Central memory CD4-positive, alpha-beta T cell (primary cell): ENCODE results near the gene CSPG5.

ENCODE experiments used
- DNase-seq: peaks from one replicate; pipeline ENCODE4 v3.0.0; 2022

The CSPG5 gene

DNA sequence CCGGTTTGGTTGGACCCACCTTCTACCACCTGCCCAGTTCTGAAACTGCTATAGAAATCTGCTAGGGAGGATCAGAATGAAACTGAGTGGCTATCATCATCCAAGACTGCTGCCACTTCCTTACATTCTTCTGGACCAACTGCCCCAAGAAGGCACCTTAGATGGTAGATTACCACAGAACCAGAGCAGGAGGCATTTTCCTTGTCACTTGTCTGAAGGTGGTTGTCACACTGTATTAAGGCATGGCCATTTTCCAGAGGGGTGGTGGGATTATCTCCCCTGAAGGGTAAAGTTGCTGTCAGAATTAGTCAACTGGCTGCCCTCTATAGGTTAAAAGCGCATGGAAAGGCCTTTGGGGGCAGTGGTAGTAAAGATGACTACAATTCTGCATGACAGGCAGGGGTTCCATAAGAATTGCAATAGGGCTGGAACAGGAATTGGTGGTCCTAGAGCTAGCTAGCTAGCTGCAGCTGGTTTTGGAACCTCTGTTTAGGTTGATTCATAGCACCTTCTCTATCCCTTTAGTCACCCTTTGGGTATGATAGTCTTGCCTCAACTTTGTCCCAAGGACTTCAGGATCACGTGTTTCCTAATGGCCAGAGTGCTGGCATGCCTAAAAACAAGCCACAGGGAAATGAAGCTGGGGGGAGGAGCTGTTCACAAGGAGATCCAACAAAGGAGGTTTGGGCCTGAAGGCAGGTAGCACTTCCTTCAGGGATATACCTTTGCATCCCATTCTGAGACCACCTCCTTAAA is 4.8 kb upstream of the CSPG5 start:
- DNase-seq, result no peak

DNA sequence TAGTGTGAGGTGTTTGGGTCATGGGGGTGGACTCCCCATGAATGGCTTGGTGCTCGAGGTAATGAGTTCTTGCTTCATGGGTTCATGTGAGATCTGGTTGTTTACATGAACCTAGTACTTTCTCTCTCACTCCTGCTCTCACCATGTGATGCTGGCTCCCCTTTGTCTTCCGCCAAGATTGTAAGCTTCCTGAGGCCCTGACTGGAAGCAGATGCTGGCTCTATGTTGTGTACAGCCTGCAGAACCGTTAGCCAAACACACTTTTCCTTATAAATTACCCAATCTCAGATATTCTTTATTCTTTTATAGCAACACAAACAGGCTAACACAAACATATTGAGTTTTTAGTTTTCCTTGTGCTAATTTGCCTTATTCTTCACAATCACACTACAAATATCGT is 3.2 kb upstream of the CSPG5 start:
- no peak for DNase-seq

DNA sequence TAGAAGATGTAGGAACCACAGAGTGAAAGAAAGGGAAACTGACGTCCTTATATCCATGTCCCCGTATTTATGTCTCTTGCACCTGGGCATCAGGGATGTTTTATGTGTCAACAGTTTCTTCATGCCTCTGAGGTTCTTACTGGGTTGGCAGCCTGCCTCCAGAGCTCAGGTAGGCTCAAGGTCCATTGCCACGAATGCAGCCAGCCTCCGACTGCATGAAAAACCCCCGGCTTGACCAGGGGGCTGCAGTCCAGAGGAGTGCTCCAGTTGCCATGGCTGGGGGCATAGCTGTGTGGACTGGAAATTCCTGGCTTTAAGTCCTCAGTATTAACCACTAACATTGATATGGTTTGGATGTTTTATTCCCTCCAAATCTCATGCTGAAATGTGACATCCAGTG is 2.8 kb upstream of the CSPG5 start:
- no peak for DNase-seq

DNA sequence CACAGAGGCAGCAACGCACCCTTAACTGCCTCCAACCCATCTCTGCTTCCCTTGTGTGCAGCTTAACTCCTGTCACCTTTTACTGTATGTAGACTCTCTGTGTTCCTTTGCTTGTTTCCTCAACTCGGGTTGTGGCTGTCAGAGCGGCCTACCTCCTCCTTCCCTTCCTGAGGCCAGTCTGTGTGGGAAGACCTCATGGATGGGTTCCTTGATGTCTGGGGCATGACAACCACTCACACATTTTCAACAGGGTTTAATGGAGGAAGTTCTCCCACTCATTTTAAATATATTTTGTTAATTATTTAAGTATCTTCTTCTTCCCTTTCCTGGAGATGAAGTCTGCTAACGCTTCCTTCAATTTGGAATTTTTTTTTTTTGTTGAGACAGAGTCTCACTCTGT is 1.8 kb upstream of the CSPG5 start:
- DNase-seq, result no peak

DNA sequence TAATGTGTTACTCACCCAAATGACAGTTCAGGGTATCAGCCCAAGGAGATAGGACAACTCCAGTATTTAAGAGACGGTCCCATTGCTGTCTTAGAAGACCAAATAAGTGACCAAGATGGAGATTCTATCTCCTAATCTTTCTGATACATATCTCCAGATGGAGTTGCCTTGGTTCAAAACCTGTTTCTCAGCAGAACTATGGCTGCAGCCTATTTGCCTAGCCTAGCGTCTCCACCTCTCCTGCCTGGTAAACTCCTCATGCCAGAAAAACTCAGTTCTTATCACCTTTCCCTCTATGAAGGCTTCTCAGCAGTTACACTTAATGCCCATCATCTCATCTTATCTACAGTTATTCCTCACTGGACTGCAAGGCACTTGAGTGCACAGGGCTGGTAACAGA is 1.2 kb upstream of the CSPG5 start:
- DNase-seq, result no peak

DNA sequence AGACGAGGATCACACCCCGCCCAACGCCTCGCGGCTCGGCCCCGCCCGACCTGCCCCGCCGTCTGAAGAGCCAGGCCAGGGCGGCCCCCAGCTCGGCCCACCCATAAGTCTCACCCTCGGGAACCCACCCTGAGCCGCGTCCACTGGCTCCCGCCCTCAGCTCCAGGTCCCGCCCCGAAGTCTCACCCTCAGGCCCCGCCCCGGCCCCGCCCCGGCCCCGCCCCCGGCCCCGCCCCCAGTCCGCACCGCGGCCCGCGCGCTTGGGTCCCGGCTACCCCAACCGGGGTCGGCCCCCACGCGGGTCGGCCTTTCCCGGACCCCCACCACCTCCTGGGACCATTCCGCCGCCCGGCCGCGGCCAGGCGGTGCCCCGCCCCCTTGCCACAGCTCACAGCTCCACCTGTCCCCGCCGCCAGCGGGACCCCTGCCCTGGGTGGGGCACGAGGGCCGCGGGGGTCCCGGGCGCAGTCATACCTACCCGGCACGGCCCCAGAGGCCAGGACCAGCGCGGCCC is 489 bp downstream of the CSPG5 start:
- peak; percentile 24 for DNase-seq

DNA sequence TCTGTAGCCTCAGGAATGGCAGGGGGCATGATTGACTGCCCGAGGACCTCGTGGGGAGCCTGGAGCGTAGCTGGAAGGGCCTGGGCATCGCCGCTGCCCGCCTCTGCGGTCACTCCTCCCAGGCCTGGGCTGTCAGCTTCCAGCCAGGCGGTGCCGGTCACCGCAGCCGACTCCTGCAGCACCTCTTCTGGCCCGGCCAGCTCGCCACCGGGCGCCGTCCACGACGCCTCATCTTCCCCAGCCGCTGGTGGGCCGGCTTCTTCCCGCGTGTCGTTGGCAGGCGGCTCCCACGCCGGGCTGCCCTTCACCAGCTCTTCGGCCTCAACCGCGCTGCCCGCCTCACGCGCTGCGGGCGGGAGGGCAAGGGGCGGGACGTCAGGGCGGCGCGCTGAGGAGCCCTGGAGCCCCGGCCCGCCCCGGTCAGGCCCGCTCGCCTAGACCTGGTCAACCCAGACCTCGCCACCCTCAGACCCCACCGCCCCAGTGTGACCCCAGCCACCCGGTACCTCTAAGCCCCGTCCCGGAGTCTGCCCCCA is 1.0 kb downstream of the CSPG5 start:
- DNase-seq, result no peak

DNA sequence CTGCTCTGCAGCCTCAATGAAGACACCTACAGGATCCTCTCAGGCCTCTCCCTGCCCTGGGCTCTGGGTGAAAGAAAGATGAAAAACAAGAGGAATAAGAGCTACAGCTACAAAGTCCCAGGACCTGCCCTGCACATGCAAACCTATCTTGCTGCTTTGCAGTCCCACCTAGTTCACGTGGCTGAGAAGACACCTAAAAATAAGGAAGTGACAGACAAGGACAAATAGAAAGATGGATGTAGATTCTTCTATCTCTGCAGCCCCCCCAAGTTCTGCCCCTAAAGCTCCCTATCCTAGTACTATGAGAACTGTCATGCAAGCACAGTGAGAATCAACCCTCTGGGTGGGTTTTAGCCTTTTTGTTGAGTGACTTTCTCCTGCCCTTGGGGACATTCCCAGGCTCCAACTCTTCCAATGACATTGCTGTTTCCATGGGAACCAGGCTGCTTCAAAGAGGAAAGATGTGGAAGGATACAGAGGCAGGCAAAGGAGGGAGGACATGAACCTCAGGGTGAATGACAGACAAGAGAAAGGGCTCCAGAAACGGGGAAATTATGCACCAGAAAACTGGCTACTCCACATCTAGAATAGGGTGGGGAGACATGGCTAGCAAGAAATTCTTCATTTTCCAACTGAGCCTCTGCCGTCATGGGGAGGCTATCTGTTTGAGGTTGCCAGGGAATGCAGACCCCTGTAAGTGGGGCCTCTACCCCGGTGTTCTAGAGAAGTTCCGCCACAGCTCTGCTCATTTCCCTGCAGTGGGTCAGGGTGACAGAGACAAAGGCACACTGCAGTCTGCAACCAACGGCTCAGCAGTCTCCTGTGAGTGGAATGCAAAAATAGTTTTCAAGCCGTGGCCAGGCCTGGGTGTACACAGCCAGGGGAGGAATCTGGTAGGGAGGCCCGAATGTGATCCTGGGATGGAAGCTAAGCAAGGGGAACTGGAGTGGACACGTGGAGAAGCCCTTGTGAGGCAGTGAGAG is 5.2 kb downstream of the CSPG5 start:
- no peak for DNase-seq

DNA sequence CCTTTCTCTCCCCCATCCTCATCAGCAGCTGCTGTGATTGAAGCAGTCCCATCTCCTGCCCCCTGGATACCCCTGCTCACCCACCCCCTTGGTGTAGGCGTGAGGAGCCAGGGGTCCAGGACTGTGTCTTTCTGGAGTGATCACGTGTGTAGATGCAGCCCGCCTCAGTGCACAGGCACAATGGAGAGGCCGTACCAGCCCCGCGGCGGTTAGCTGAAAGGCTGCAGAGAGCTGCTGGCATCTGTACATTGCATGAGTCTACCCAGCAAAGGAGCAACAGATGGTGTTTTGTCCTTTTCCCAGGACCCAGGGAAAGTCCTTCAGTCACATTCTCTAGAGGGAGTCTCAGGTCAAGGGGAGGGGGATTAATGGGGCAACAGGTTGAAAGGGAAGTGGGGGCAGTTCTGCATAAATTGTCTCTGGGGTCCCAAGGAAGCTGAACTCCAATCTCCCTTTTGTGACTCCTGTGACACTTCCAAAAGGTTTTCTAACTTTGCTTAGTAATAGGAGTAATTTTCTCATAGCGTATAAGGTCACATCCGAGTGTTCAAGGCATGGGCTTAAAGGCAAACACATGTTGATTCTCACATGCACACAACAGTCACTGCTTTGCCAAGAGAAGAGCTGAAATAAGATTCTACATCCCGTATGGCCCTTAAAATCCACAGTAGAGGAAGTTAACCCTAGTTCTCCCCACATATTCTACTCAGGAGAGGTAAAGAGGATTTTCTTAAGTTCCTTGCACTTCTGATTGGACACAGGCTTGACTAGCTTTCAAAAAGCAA is 7.1 kb downstream of the CSPG5 start:
- no peak for DNase-seq

DNA sequence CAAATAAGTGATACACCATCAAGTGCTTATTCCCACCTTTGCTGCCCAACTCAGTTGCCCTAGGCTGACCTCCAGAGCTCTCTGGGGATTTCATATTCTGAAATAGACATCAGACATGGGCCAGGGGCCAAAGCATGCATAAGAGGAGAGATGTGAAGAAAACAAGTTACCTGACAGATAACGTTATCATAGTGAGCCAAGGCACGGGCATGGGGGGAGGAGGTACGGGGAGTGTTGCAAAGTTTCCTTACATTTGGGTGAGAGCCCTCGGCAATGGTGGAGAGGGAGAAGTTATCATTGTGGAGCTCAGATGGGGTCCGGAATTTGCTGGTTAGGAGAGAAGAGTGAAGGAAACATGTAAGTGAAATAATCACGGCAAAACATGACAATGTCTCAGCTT is 9.8 kb downstream of the CSPG5 start:
- DNase-seq, result no peak

DNA sequence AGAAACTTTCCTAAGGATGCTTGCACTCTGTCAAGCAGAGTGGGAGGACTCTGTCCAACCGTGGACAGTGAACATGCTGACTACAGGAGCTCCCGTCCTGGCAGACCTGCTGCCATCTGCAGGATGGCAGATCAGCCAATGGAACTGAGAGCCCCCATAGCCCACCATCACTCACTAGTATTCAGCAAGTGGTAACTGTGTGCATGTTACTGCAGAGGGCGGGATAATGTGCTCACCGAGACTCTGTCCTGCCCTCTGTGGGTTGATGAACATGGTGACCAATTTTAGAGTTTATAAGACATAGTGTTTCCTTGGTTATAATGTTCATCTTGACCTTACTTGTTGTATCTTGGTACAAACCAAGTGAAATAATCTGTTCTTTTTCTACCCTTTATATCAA is 11.5 kb downstream of the CSPG5 start:
- no peak for DNase-seq

DNA sequence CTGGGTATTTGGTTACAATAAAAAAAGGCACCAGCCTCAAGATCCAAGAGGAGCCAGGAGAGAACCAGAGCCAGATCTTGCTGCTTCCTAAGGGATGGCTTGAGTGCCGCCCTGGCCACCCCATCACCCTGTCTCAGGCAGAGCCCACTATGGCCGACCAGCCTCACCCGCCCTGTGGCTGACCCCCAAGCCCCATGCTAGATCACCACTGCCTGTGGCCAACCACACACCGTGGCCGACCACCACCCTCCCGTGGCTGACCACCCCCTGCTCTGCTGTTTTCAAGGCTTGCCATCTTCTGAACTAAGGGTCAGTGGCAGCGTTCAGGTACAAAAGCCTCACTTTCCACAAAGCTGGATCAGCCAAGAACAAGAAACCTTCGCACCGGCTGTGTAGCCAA is 12.0 kb downstream of the CSPG5 start:
- DNase-seq, result no peak

DNA sequence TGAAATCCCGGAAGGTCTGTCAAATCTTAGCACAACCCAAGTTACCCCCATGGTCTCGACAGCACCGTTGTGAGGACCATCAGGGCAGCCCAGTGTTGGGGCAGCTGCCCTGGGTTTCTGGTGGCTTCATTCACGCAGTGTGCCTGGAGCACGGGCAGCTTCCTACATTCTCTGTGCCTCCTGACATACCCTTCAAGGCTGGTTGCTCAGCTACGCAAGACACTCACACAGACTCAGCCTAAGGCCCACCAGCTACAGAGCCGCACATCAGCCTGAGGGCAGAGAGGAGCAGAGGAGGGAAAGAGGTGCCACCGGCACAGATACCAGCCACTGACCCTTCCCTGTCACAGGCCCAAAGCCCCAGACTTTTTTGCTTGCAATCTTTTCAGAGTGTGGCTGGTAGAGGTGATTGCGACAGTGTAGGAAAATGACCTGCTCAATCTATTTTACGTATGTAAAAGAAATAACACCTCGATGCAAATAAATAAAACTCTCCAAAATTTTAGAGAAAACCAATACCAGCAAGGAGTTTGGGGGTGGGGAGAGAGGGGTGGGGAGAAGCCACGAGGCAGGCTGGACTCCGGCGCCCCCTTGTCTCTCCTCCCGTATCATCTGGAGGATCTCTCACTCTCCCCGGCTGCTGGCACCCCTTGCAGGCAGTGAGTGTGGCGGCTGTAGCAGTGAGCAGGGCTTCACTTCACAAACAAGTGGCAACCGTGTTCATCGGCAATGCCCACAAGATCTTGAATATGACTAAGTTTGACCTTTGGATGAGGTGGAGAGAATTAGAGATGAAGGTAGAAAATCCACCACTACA is 12.7 kb downstream of the CSPG5 start:
- DNase-seq, result no peak

DNA sequence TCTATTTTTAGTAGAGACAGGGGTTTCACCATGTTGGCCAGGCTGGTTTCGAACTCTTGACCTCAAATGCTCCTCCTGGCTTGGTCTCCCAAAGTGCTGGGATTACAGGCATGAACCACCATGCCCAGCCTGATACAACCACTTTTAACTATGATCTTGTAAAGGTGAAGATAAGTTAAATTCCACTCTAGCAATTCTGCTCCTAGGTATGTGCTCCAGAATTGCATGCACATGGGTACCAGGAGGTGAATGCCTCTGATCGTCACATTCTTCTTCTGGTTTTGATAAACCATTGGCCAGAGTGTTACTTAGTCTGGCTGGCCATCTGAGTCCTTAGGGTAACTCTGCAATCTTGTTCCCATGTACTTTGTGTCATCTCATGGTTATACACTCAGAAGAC is 22.3 kb downstream of the CSPG5 start:
- DNase-seq, result no peak

DNA sequence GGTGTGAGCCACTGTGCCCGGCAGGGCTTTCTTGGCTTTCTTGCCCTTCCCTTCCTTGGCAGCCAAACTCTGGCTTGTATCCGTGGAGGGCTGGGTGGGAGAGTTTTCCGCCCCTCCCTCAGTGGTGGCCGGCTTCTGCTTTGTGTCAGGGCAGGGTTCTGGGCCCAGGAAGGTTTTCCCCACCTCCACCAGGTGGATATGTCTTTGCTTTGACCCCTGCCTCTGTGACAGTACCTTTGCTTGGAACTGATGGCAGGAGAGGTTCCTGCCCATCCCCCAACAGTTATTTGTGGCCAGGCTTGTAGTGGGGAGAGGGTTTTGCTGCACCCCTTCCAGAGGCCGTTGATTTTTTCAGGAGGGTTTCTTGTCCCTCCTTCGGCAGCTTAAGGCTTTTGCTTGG is 24.3 kb downstream of the CSPG5 start:
- no peak for DNase-seq

DNA sequence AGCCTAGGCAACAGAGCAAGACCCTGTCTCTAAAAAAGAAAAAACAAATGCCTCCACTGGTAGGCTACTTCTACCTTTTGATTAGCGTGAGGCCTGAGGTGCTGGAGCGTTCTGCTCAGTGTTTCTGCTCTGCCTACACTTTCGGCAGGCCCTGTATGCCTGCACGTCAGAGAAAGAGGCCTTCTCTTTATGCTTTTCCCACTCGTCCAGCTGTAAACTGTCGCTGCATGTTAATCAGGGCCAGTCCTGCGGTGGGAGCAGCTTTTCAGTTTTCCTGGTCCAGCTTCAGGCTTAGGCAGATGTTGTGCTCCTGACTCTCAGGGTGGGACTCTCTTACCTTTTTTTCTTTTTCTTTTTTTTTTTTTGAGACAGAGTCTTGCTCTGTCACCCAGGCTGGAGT is 25.3 kb downstream of the CSPG5 start:
- DNase-seq, result no peak

DNA sequence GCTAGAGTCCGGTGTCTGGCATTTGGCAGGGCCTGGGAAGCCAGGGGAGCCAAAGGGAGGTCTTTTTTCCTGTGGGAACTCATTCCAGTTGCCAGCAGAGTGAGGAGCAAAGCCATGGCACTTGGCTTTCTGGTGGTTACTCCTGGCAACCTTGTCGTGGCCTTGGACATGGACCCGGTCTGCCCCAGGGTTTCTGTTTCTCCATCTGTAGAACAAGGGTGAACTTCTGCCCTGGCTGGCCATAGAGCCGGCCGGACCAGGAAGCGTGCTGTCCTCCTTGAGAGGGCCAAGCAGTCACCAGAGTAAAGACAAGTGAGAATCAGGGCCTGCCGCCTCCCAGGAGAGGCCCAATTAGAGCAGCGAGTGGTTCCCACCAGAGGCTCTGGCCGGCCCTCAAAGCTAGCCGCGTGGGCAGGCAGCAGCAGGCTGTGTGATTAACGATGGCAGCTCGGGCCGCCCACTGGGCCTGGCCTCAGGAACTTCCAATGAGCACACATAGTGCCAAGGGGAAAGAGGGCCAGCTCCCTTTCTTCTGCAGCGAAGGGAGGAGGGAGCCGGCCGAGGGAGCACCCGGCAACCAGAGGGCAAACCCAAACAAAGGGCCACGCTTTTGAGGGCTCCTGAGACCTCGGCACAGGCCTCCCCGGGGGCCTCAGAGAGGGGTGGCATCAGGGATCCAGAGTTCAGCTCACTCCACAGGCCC is 36.0 kb downstream of the CSPG5 start:
- DNase-seq, result no peak

DNA sequence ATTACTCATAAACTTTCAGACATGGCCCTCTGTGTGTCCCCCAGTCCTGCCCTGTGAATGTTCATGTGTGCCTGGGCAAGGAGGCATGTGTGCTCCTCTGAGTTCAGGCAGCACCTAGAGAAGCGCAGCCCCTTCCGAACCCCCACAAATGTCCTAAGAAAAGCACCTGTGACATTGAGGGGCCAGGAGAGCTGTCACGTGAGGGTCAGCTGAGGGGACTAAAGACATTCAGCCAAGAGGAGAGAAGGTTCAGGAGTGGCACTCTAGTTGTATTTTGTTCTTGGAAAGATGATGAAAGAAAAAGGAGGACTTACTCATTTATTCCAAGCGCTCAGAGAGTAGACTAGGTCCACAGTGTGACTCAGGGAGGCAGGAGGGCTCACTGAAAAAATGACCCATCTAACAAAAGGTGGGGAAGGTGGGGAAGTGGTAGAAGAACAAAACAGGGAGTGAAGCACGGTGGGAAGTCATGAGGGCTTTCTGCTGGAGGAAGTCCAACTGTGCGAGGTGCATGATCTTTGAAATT is 37.0 kb downstream of the CSPG5 start:
- no peak for DNase-seq

DNA sequence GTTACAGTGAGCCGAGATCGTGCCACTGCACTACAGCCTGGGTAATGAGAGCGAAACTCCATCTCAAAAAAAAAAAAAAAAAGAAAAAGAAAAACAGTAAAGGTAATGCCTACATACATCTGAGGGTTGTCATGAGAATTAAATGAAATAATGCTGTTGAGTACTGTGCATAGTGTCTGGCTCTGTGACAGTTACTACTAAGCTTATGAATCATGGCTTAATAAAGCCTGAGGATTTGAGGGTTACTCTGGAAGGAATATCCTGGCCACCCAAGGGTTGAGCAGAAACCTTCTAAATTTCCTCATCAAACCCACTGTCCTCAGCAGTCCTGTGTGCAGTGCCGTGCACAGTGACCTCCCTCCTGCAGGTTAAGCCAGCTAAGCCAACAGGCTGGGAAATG is 38.4 kb downstream of the CSPG5 start:
- DNase-seq, result no peak

DNA sequence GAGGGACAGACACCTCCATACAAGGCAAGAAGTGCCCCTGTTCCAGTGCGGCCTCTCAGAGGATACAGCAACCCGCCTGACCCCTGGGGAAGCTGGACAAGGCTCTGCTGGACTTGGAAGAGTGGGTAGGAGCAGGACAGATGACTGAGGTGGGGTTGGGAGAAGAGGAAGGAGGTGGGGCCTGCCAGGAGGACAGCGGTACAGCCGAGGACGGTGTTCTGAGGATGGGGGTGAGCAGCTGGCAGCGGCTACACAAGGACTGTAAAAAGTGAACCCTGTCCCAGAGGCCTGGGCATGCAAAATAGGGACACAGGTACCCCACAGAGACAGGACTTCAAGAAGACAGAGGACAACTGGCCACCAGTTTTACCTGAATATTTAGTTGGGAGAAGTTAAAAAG is 41.7 kb downstream of the CSPG5 start:
- no peak for DNase-seq
